Astrocyte (in vitro differentiated cells and primary cell): ENCODE measurements around the gene WDPCP.

Experiments used
- CTCF ChIP-seq: IDR thresholded peaks from 2 replicates; pipeline ENCODE4 v1.5.1; 2011; ENCODE audit warnings: low read depth, mild to moderate bottlenecking, inconsistent platforms, low read length, moderate library complexity; ENCODE audit not compliant: insufficient read depth
- EZH2 ChIP-seq: IDR thresholded peaks from 2 replicates; pipeline ENCODE4 v1.6.1; 2012; ENCODE audit warnings: mild to moderate bottlenecking, low read length, inconsistent platforms; ENCODE audit not compliant: insufficient read depth

DNA sequence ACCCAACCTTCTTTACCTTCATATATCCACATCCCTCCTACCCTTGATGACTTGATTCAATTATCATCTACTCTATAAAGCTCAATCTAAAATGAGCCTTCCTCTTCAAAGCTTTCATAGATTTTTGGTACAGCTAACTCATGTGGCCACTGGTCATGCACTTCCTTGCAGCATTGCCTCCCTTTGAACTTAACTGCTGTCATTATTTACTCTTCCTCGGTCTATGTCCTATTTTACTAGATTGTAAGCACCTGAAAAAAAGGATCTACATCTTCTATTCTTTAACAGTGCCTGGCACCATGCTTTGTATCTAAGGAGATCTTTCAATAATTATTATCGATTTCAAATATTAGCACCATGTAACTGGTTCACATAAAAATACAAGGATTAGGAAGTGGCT, 31.1 kb upstream of the WDPCP start:
- no peak for TF ChIP-seq CTCF
- no peak for TF ChIP-seq EZH2
